Liver (tissue), 3 donors: ENCODE measurements around the gene TATDN2.

Experiments
- GABPA ChIP-seq, 2 donors: IDR thresholded peaks in 1 of 2; conservative IDR thresholded peaks in 1 of 2; 2 replicates each; pipeline ENCODE4 v1.6.1; 2016; ENCODE audit warnings: antibody characterized with exemption in 2 of 2, mild to moderate bottlenecking in 1 of 2, moderate library complexity in 1 of 2
- HNF4G ChIP-seq: IDR thresholded peaks from 2 replicates; pipeline ENCODE4 v1.6.1; 2016; ENCODE audit warnings: antibody characterized with exemption
- JUND ChIP-seq, 2 donors: IDR thresholded peaks; 2 replicates each; pipeline ENCODE4 v1.6.1; 2016; ENCODE audit warnings: antibody characterized with exemption in 2 of 2
- NR2F2 ChIP-seq: IDR thresholded peaks from 2 replicates; pipeline ENCODE4 v1.6.1; 2016; ENCODE audit warnings: antibody characterized with exemption
- RAD21 ChIP-seq, 2 donors: IDR thresholded peaks; 2 replicates each; pipeline ENCODE4 v1.6.1; 2016; ENCODE audit warnings: antibody characterized with exemption in 2 of 2, mild to moderate bottlenecking in 2 of 2
- SP1 ChIP-seq: IDR thresholded peaks from 2 replicates; pipeline ENCODE4 v1.6.1; 2018; ENCODE audit warnings: antibody characterized with exemption, mild to moderate bottlenecking
- TAF1 ChIP-seq: conservative IDR thresholded peaks from 2 replicates; pipeline ENCODE4 v1.6.1; 2016; ENCODE audit warnings: antibody characterized with exemption, mild to moderate bottlenecking
- YY1 ChIP-seq: IDR thresholded peaks from 2 replicates; pipeline ENCODE4 v1.6.1; 2016; ENCODE audit warnings: antibody characterized with exemption, mild to moderate bottlenecking
- TF ChIP-seq, protein P1 (sequence below): IDR thresholded peaks from 2 replicates; pipeline ENCODE4 v1.6.1; 2016; ENCODE audit warnings: antibody characterized with exemption, mild to moderate bottlenecking
- TF ChIP-seq, protein P2 (sequence below): fragments of 150-350 bp; IDR thresholded peaks from 2 replicates; pipeline ENCODE4 v1.5.1; 2017; ENCODE audit warnings: improper control_type of control experiment, low read depth, low read length; ENCODE audit not compliant: missing input control
- TF ChIP-seq, protein P3 (sequence below): IDR thresholded peaks from 2 replicates; pipeline ENCODE4 v1.6.1; 2016; ENCODE audit warnings: antibody characterized with exemption
- TF ChIP-seq, protein P4 (sequence below): IDR thresholded peaks from 2 replicates; pipeline ENCODE4 v1.6.1; 2016; ENCODE audit warnings: antibody characterized with exemption
- donor health status: healthy.
- donor health status: healthy.

- TF ChIP-seq, protein P1, sequence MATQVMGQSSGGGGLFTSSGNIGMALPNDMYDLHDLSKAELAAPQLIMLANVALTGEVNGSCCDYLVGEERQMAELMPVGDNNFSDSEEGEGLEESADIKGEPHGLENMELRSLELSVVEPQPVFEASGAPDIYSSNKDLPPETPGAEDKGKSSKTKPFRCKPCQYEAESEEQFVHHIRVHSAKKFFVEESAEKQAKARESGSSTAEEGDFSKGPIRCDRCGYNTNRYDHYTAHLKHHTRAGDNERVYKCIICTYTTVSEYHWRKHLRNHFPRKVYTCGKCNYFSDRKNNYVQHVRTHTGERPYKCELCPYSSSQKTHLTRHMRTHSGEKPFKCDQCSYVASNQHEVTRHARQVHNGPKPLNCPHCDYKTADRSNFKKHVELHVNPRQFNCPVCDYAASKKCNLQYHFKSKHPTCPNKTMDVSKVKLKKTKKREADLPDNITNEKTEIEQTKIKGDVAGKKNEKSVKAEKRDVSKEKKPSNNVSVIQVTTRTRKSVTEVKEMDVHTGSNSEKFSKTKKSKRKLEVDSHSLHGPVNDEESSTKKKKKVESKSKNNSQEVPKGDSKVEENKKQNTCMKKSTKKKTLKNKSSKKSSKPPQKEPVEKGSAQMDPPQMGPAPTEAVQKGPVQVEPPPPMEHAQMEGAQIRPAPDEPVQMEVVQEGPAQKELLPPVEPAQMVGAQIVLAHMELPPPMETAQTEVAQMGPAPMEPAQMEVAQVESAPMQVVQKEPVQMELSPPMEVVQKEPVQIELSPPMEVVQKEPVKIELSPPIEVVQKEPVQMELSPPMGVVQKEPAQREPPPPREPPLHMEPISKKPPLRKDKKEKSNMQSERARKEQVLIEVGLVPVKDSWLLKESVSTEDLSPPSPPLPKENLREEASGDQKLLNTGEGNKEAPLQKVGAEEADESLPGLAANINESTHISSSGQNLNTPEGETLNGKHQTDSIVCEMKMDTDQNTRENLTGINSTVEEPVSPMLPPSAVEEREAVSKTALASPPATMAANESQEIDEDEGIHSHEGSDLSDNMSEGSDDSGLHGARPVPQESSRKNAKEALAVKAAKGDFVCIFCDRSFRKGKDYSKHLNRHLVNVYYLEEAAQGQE, result no peak
- TF ChIP-seq, protein P2, sequence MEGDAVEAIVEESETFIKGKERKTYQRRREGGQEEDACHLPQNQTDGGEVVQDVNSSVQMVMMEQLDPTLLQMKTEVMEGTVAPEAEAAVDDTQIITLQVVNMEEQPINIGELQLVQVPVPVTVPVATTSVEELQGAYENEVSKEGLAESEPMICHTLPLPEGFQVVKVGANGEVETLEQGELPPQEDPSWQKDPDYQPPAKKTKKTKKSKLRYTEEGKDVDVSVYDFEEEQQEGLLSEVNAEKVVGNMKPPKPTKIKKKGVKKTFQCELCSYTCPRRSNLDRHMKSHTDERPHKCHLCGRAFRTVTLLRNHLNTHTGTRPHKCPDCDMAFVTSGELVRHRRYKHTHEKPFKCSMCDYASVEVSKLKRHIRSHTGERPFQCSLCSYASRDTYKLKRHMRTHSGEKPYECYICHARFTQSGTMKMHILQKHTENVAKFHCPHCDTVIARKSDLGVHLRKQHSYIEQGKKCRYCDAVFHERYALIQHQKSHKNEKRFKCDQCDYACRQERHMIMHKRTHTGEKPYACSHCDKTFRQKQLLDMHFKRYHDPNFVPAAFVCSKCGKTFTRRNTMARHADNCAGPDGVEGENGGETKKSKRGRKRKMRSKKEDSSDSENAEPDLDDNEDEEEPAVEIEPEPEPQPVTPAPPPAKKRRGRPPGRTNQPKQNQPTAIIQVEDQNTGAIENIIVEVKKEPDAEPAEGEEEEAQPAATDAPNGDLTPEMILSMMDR, result no peak
- TF ChIP-seq YY1 (no peak), GABPA (IDR thresholded peaks at IDR 0.05 in 1 of 2, conservative IDR thresholded peaks at IDR 0.05 in 1 of 2) (no peak), RAD21 (IDR thresholded peaks at IDR 0.05) (no peak), TAF1 (no peak), HNF4G (no peak), SP1 (no peak), NR2F2 (no peak), JUND (IDR thresholded peaks at IDR 0.05) (no peak)
- TF ChIP-seq, protein P3, sequence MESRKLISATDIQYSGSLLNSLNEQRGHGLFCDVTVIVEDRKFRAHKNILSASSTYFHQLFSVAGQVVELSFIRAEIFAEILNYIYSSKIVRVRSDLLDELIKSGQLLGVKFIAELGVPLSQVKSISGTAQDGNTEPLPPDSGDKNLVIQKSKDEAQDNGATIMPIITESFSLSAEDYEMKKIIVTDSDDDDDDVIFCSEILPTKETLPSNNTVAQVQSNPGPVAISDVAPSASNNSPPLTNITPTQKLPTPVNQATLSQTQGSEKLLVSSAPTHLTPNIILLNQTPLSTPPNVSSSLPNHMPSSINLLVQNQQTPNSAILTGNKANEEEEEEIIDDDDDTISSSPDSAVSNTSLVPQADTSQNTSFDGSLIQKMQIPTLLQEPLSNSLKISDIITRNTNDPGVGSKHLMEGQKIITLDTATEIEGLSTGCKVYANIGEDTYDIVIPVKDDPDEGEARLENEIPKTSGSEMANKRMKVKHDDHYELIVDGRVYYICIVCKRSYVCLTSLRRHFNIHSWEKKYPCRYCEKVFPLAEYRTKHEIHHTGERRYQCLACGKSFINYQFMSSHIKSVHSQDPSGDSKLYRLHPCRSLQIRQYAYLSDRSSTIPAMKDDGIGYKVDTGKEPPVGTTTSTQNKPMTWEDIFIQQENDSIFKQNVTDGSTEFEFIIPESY, result no peak
- TF ChIP-seq, protein P4, sequence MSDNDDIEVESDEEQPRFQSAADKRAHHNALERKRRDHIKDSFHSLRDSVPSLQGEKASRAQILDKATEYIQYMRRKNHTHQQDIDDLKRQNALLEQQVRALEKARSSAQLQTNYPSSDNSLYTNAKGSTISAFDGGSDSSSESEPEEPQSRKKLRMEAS, result no peak
These were observed 35.4 kb downstream of the TATDN2 start for GRCh38 chr3:10283638-10284037.
